ENCODE results near the gene OPHN1. TPM values are rescaled to one million over a fixed set of nuclear protein-coding genes. Genes with fewer than 3 reads are reported as not detected.

The OPHN1 gene
- total RNA-seq, 6 donors from 2014 or later, result 10.0 to 40.9 (median 10.8) TPM

DNA sequence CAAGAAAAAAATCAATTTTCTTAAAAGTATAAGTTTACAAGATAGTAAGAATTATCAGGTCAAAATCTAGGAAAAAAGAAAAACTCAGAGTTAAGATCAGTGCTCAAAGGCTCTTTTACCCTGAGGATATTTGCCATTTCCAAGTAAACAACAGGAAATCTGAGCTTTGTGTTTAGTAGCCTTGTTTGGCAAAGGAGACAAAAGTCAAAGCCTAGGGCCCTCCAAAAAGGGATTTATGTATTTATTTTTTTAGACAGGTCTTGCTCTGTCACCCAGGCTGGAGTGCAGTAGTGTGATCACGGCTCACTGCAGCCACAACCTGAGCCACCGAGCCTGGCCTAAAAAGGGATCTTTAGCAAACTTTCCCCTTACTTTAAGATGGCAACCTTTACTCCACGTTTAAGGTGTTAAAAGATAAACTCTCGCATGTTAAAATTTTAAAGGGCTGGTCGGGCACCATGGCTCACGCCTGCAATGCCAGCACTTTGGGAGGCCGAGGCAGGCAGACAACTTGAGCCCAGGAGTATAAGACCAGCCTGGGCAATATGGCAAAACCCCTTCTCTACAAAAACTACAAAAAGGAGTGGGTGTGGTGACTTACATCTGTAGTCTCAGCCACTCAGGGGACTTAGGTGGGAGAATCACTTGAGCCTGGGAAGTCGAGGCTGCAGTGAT lies 21.3 kb upstream of the OPHN1 start:
- DNase-seq, result no peak
- Histone ChIP-seq H3K36me3 (no peaks in the 10 kb centered on the region), H3K4me1 (no peaks in the 10 kb centered on the region), H3K9me3 (no peaks in the 10 kb centered on the region), H3K4me3 (no peak overlapping the region), H3K27ac (peak overlapping the region in 2 of 4 donors; percentile 6 to 56), H3K27me3 (no peaks in the 10 kb centered on the region)
- 58 to 69% methylated on average over 8 of the region's 8 CpGs for WGBS, 2 donors
- TF ChIP-seq EP300 (IDR thresholded peaks at IDR 0.05) (no peak), CTCF (IDR thresholded peaks at IDR 0.05) (no peak), POLR2A (IDR thresholded peaks at IDR 0.05) (no peak), POLR2AphosphoS5 (IDR thresholded peaks at IDR 0.05) (no peak)
- no peak for ATAC-seq (ENCODE audit: low FRiP score in 2 of 2)

GRCh38 chrX:68451720-68452119 lies 18.4 kb upstream of the OPHN1 start:
- Histone ChIP-seq H3K4me1 (no peaks in the 10 kb centered on the region), H3K36me3 (no peaks in the 10 kb centered on the region), H3K27ac (no peak overlapping the region), H3K9me3 (no peaks in the 10 kb centered on the region), H3K4me3 (no peak overlapping the region), H3K27me3 (no peaks in the 10 kb centered on the region)
- ATAC-seq (ENCODE audit: low FRiP score in 2 of 2) (no peak), DNase-seq (no peak)
- 58 to 62% methylated on average over 8 of the region's 8 CpGs for WGBS, 2 donors
- no peak for TF ChIP-seq CTCF (IDR thresholded peaks at IDR 0.05)
- no peak for TF ChIP-seq POLR2A (IDR thresholded peaks at IDR 0.05)
- TF ChIP-seq POLR2AphosphoS5 (IDR thresholded peaks at IDR 0.05), result no peak
- no peak for TF ChIP-seq EP300 (IDR thresholded peaks at IDR 0.05)

GRCh38 chrX:68443155-68443868 lies 10.0 kb upstream of the OPHN1 start:
- ATAC-seq (ENCODE audit: low FRiP score in 2 of 2) (no peak), DNase-seq (peak in 1 of 2 donors; percentile 26)
- H3K27ac ChIP-seq, result no peak overlapping the region
- no peaks in the 10 kb centered on the region for H3K9me3 ChIP-seq
- H3K4me1 ChIP-seq, result peaks cover 0 to 6% (median 2%) of the 10 kb centered on the region in 4 donors
- no peak overlapping the region for H3K4me3 ChIP-seq
- WGBS, 2 donors, result 47 to 55% methylated on average over 6 of the region's 6 CpGs
- no peaks in the 10 kb centered on the region for H3K36me3 ChIP-seq
- TF ChIP-seq EP300 (IDR thresholded peaks at IDR 0.05) (no peak), CTCF (IDR thresholded peaks at IDR 0.05) (no peak), POLR2A (IDR thresholded peaks at IDR 0.05) (no peak), POLR2AphosphoS5 (IDR thresholded peaks at IDR 0.05) (no peak)
- no peaks in the 10 kb centered on the region for H3K27me3 ChIP-seq

DNA sequence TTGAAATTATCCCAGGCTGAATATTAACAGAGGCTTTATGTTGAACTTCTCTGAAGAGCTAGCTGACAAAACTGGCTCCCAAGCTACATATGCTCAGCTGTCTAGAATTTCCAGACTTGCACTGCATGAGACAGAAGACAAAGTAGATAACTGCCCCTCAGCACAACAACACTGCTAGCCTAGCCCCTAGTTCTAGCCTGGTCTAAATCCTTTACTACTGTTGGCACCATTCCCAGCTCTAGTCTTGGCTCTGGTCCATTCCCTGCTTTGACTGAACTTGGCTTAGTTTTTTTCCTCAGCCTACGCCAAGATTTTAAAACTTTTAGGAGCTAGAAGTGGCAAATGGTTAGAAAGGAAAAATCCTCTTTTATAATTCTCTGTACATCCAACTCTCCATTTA lies 7.6 kb upstream of the OPHN1 start:
- H3K36me3 ChIP-seq, result no peaks in the 10 kb centered on the region
- H3K27ac ChIP-seq, result peak overlapping the region in 2 of 4 donors; percentile 4 to 30
- peaks cover 0 to 6% (median 2%) of the 10 kb centered on the region in 4 donors for H3K4me1 ChIP-seq
- TF ChIP-seq CTCF (IDR thresholded peaks at IDR 0.05) (no peak), EP300 (IDR thresholded peaks at IDR 0.05) (no peak), POLR2AphosphoS5 (IDR thresholded peaks at IDR 0.05) (no peak), POLR2A (IDR thresholded peaks at IDR 0.05) (no peak)
- 18 to 33% methylated on average over 1 of the region's 1 CpG for WGBS, 2 donors
- no peaks in the 10 kb centered on the region for H3K9me3 ChIP-seq
- H3K4me3 ChIP-seq, result no peak overlapping the region
- DNase-seq (peak in 1 of 2 donors; percentile 39), ATAC-seq (ENCODE audit: low FRiP score in 2 of 2) (peak in 1 of 2 donors; percentile 28)
- no peaks in the 10 kb centered on the region for H3K27me3 ChIP-seq

Data from upper lobe of left lung (tissue), 6 donors.